Lung (tissue), 12 donors: ENCODE results near the gene ATXN1. TPM values are rescaled to one million over a fixed set of nuclear protein-coding genes. Genes with fewer than 3 reads are reported as not detected.

Experiments used
- ATAC-seq: fragments of 200-7000 bp; cut with Tn5 transposase; one replicate; pipeline ENCODE4 v1.9.1; 2020; ENCODE audit warnings: moderate number of reproducible peaks; ENCODE audit not compliant: insufficient read depth, low FRiP score
- DNase-seq, 3 donors: peaks; one replicate each; pipeline ENCODE4 v3.0.0-alpha.2; 2013 to 2017
- H3K27ac ChIP-seq, 2 donors: one replicate each; pipeline ENCODE4 v1.5.1; 2013; ENCODE audit warnings: mild to moderate bottlenecking in 2 of 2, moderate library complexity in 2 of 2, control low read depth in 1 of 2, inconsistent platforms in 1 of 2, low read depth in 1 of 2, low read length in 1 of 2
- H3K27me3 ChIP-seq, 3 donors: one replicate each; pipeline ENCODE4 v1.5.1; 2013; ENCODE audit warnings: low read length in 2 of 3; ENCODE audit not compliant: control insufficient read depth in 3 of 3, insufficient read depth in 3 of 3
- H3K36me3 ChIP-seq, 4 donors: one replicate each; pipeline ENCODE4 v1.5.1; 2013; ENCODE audit warnings: low read length in 4 of 4, mild to moderate bottlenecking in 1 of 4, moderate library complexity in 1 of 4; ENCODE audit not compliant: control insufficient read depth in 4 of 4, insufficient read depth in 4 of 4
- H3K4me1 ChIP-seq, 5 donors: one replicate each; pipeline ENCODE4 v1.5.1; 2013; ENCODE audit warnings: low read length in 5 of 5, mild to moderate bottlenecking in 2 of 5, moderate library complexity in 1 of 5; ENCODE audit not compliant: control insufficient read depth in 5 of 5, insufficient read depth in 5 of 5
- H3K4me3 ChIP-seq: one replicate; pipeline ENCODE4 v1.5.1; 2013; ENCODE audit warnings: mild to moderate bottlenecking, control low read depth, moderate library complexity
- H3K9ac ChIP-seq, 2 donors: one replicate each; pipeline ENCODE4 v1.5.1; 2013; ENCODE audit warnings: low read length in 2 of 2, control low read depth in 1 of 2; ENCODE audit not compliant: insufficient read depth in 1 of 2
- H3K9me3 ChIP-seq, 4 donors: one replicate each; pipeline ENCODE4 v1.5.1; 2013; ENCODE audit warnings: low read length in 3 of 4, mild to moderate bottlenecking in 1 of 4, moderate library complexity in 1 of 4; ENCODE audit not compliant: control insufficient read depth in 4 of 4, insufficient read depth in 3 of 4
- CTCF ChIP-seq: IDR thresholded peaks from 2 replicates; pipeline ENCODE4 v1.5.1; 2012; ENCODE audit warnings: mild to moderate bottlenecking; ENCODE audit errors: control extremely low read depth, extremely low read depth
- WGBS, 2 donors: extraction: QIAGEN DNeasy Blood & Tissue Kit; methylation state at CpG; one replicate each; pipeline ENCODE4 v1.1.7; 2013; 5-methylcytosine and 5-hydroxymethylcytosine counted together
- polyA plus RNA-seq, 2 donors: library from polyadenylated mRNA; stranded (reverse); fragments of 200-250 nt; gene quantifications; one replicate each; pipeline ENCODE4 v1.2.1, GENCODE V29; 2013
- total RNA-seq, 2 donors: library from RNA; depleted of rRNA in 1 of 2; stranded (reverse); fragments of >200 nt in 1 of 2; gene quantifications; one replicate each; pipeline ENCODE4 v1.2.1, GENCODE V29; 2014 to 2021
- donor health status: control.
- donor health status: control.
- donor health status: Bipolar disorder and iron deficiency.
- donor health status: healthy.
- donor health status: DM: yes; HTN: yes; CAD: no.

The ATXN1 gene
- total and polyA plus RNA-seq, 4 donors = 9.7 to 108 (median 34.9) TPM

- H3K4me3 ChIP-seq = no peak overlapping the region
- H3K9me3 ChIP-seq = peaks cover 0 to 3% (median 0%) of the 10 kb centered on the region in 4 donors
- H3K4me1 ChIP-seq = peaks cover 7 to 19% (median 13%) of the 10 kb centered on the region in 5 donors
- no peaks in the 10 kb centered on the region for H3K27me3 ChIP-seq
- no peak for TF ChIP-seq CTCF
- DNase-seq = no peak
- no peak overlapping the region for H3K9ac ChIP-seq
- no peak for ATAC-seq
- peaks cover 0 to 12% (median 0%) of the 10 kb centered on the region in 4 donors for H3K36me3 ChIP-seq
- no peak overlapping the region for H3K27ac ChIP-seq
- WGBS, 2 donors = 54 to 78% methylated on average over 1 of the region's 1 CpG
Observed at GRCh38 chr6:16473908-16474771, 287.1 kb downstream of the ATXN1 start.

GRCh38 chr6:16473184-16473907 lies 287.9 kb downstream of the ATXN1 start:
- ATAC-seq = no peak
- no peak for TF ChIP-seq CTCF

GRCh38 chr6:16472349-16473069 lies 288.8 kb downstream of the ATXN1 start:
- WGBS, 2 donors = 50 to 81% methylated on average over 3 of the region's 3 CpGs
- TF ChIP-seq CTCF = no peak
- no peaks in the 10 kb centered on the region for H3K27me3 ChIP-seq
- H3K4me3 ChIP-seq = no peak overlapping the region
- peaks cover 0 to 12% (median 0%) of the 10 kb centered on the region in 4 donors for H3K36me3 ChIP-seq
- peaks cover 4 to 16% (median 8%) of the 10 kb centered on the region in 5 donors for H3K4me1 ChIP-seq
- no peak for ATAC-seq
- DNase-seq = peak in 2 of 3 donors; percentile 58 to 67
- H3K27ac ChIP-seq = peak overlapping the region in 1 of 2 donors; percentile 6
- no peak overlapping the region for H3K9ac ChIP-seq
- H3K9me3 ChIP-seq = peaks cover 0 to 3% (median 0%) of the 10 kb centered on the region in 4 donors

More at GRCh38 chr6:16473184-16473907, 287.9 kb downstream of the ATXN1 start:
- Histone ChIP-seq H3K4me1 (peaks cover 7 to 16% (median 13%) of the 10 kb centered on the region in 5 donors), H3K9ac (no peak overlapping the region), H3K27ac (no peak overlapping the region), H3K4me3 (no peak overlapping the region), H3K36me3 (peaks cover 0 to 12% (median 0%) of the 10 kb centered on the region in 4 donors), H3K27me3 (no peaks in the 10 kb centered on the region), H3K9me3 (peaks cover 0 to 3% (median 0%) of the 10 kb centered on the region in 4 donors)
- WGBS, 2 donors = 86 to 91% methylated on average over 10 of the region's 10 CpGs
- no peak for DNase-seq
